Esophagus squamous epithelium (tissue), 4 donors: Measurements from ENCODE around the gene DAPK1.

Experiments
- CTCF ChIP-seq, 6 experiments: fragments of 450-650 bp in 4 of 6; fragments of 200-600 bp in 2 of 6; sonication (generic) in 2 of 6; IDR thresholded peaks; one replicate each; pipeline ENCODE4 v1.5.1; 2016 to 2019; ENCODE audit warnings: antibody characterized with exemption in 6 of 6, mild to moderate bottlenecking in 4 of 6, moderate library complexity in 4 of 6
- POLR2A ChIP-seq, 4 donors: fragments of 450-650 bp; IDR thresholded peaks; one replicate each; pipeline ENCODE4 v1.6.1; 2017; ENCODE audit warnings: antibody characterized with exemption in 4 of 4, mild to moderate bottlenecking in 4 of 4, moderate library complexity in 3 of 4

GRCh38 chr9:87587356-87587745 is 89.7 kb downstream of the DAPK1 start:
- TF ChIP-seq CTCF (IDR thresholded peaks at IDR 0.05) = no peak
- no peak for TF ChIP-seq POLR2A (IDR thresholded peaks at IDR 0.05)
